Stomach (tissue), 9 donors: Measurements from ENCODE around the gene RDH14. TPM values are rescaled to one million over a fixed set of nuclear protein-coding genes. Genes with fewer than 3 reads are reported as not detected.

Experiments used
- DNase-seq, 2 donors: peaks; one replicate each; pipeline versions ENCODE4 v3.0.0 to v3.0.0-alpha.2; 2013 to 2019
- H3K27ac ChIP-seq, 5 donors: fragments of 200-600 bp in 4 of 5; sonication (generic) in 4 of 5; one replicate each; pipeline ENCODE4 v1.5.1; 2013 to 2019; ENCODE audit warnings: mild to moderate bottlenecking in 1 of 5, moderate library complexity in 1 of 5
- H3K27me3 ChIP-seq, 3 donors: fragments of 200-600 bp; sonication (generic); one replicate each; pipeline ENCODE4 v1.5.1; 2017 to 2019; ENCODE audit warnings: mixed run types in 1 of 3
- H3K36me3 ChIP-seq, 4 donors: fragments of 200-600 bp; sonication (generic); 1 replicate in 3 of 4; 2 replicates in 1 of 4; pipeline ENCODE4 v1.5.1; 2016 to 2019
- H3K4me1 ChIP-seq, 4 donors: fragments of 200-600 bp; sonication (generic); one replicate each; pipeline ENCODE4 v1.5.1; 2016 to 2019
- H3K4me3 ChIP-seq, 4 donors: fragments of 200-600 bp; sonication (generic) in 3 of 4; one replicate each; pipeline ENCODE4 v1.5.1; 2016 to 2019; ENCODE audit warnings: mild to moderate bottlenecking in 1 of 4
- H3K9me3 ChIP-seq, 4 donors: fragments of 200-600 bp; sonication (generic); one replicate each; pipeline ENCODE4 v1.5.1; 2016 to 2019
- EP300 ChIP-seq: sonication (generic); formaldehyde crosslinking; IDR thresholded peaks from one replicate; pipeline ENCODE4 v1.6.1; 2017; ENCODE audit warnings: antibody characterized with exemption
- POLR2A ChIP-seq, 4 donors: fragments of 450-650 bp; IDR thresholded peaks; one replicate each; pipeline ENCODE4 v1.6.1; 2016; ENCODE audit warnings: antibody characterized with exemption in 4 of 4, control low read depth in 2 of 4, mild to moderate bottlenecking in 1 of 4, moderate library complexity in 1 of 4
- POLR2AphosphoS5 ChIP-seq, 3 donors: sonication (generic); formaldehyde crosslinking; IDR thresholded peaks; one replicate each; pipeline ENCODE4 v1.6.1; 2016; ENCODE audit warnings: antibody characterized with exemption in 3 of 3
- WGBS, 5 donors: extraction: QIAGEN DNeasy Blood & Tissue Kit in 3 of 5; methylation state at CpG; one replicate each; pipeline versions ENCODE4 v1.1.5 to v1.1.7; 2013 to 2018; 5-methylcytosine and 5-hydroxymethylcytosine counted together
- intact Hi-C: fragments of 100-400 bp; cut with DNase I; formaldehyde crosslinking; loops from one replicate; pipeline ENCODE4 v1.15.1; 2023; ENCODE audit warnings: low total_unique reads
- polyA plus RNA-seq, 3 donors: library from polyadenylated mRNA; stranded (reverse); fragments of 200-250 nt; gene quantifications; one replicate each; pipeline ENCODE4 v1.2.3, GENCODE V29; 2013
- small RNA-seq, 4 donors: library from RNA; depleted of rRNA; stranded (forward); fragments of <200 nt; gene quantifications; one replicate each; pipeline ENCODE3, GENCODE V24; 2016
- total RNA-seq, 5 donors: library from RNA; depleted of rRNA; stranded (reverse); fragments of >200 nt; gene quantifications; one replicate each; pipeline versions ENCODE4 v1.1.0 to v1.2.3, GENCODE V29; 2014 to 2016
- TF ChIP-seq, protein P1 (sequence below), 7 experiments: fragments of 450-650 bp in 4 of 7; fragments of 200-600 bp in 3 of 7; sonication (generic) in 3 of 7; IDR thresholded peaks; one replicate each; pipeline ENCODE4 v1.5.1; 2016 to 2019; ENCODE audit warnings: antibody characterized with exemption in 7 of 7, control low read depth in 2 of 7, mild to moderate bottlenecking in 1 of 7
- donor health status: healthy with polysubstance abuse.
- donor health status: Bipolar disorder and iron deficiency.
- donor health status: healthy.

RDH14 gene
- total and polyA plus RNA-seq, 8 donors = 13.3 to 66.1 (median 34.9) TPM; not detected in 1

DNA sequence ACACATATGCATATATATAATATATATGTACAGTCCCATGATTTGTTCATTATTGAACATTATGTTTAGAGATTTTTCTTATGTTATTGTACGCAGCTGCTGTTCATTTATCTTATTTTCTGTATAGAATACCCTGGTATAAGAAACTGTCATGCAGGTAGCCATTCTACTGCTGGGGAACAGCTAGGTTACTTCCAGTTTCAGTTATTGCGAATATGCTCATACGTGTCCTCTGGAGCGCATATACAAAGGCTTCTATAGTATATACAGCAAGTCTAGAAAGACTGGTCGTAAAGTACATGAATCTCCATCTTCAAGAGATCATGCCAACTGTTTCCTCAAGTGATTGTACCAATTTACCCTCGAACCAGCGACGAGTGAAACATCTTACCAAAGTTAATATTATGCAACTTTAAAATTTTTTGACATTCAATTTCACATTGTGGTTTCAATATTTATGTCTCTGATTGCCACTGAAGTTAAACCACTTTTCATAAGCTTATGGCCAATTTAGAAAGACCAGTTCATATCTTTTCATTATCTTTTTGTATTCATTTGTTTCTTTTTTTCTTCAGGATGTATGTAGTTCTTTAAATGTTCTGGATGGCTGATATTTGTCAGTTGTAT is 53.5 kb downstream of the RDH14 start:
- no peaks in the 10 kb centered on the region for H3K4me1 ChIP-seq
- no peak overlapping the region for H3K4me3 ChIP-seq
- 84 to 89% (median 87%) methylated on average over 8 of the region's 8 CpGs for WGBS, 5 donors
- DNase-seq = no peak
- no peaks in the 10 kb centered on the region for H3K36me3 ChIP-seq
- TF ChIP-seq EP300 (no peak), POLR2A (IDR thresholded peaks at IDR 0.05) (no peak)
- TF ChIP-seq, protein P1, sequence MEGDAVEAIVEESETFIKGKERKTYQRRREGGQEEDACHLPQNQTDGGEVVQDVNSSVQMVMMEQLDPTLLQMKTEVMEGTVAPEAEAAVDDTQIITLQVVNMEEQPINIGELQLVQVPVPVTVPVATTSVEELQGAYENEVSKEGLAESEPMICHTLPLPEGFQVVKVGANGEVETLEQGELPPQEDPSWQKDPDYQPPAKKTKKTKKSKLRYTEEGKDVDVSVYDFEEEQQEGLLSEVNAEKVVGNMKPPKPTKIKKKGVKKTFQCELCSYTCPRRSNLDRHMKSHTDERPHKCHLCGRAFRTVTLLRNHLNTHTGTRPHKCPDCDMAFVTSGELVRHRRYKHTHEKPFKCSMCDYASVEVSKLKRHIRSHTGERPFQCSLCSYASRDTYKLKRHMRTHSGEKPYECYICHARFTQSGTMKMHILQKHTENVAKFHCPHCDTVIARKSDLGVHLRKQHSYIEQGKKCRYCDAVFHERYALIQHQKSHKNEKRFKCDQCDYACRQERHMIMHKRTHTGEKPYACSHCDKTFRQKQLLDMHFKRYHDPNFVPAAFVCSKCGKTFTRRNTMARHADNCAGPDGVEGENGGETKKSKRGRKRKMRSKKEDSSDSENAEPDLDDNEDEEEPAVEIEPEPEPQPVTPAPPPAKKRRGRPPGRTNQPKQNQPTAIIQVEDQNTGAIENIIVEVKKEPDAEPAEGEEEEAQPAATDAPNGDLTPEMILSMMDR (IDR thresholded peaks at IDR 0.05) = no peak
- intact Hi-C loops = no loop called here
- H3K9me3 ChIP-seq = no peaks in the 10 kb centered on the region
- no peak overlapping the region for H3K27ac ChIP-seq
- H3K27me3 ChIP-seq = peaks cover 0 to 5% (median 0%) of the 10 kb centered on the region in 3 donors

DNA sequence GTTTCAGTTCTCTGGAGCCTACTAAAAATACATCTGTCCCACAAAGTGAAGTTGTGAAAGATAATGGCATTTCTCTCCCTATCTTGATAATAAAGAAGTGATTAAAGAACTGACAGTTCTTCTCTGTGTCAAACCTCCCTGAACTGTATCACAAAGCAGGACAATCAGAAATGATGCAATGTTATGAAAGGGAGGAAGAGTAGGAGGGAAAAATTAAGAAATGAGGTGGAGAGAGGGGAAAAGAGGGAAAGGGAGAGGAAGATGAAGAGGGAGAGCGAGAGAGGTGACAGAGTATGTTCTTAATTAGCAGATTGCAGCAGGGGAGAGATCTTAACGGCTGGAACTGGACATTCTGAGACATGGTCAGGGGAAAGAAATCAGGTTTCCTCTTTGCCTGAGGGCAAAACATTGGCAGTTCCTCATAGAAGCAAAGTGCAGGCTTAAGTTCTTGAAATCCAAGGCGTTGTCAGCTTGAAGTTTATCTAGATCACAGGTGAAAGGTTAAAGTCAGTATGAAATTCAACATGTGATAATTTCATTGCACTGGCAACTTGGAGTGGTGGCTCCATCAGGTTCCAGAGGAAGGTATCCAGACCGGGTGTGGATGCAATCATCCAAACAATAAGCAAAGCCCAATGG is 54.6 kb downstream of the RDH14 start:
- Histone ChIP-seq H3K36me3 (no peaks in the 10 kb centered on the region), H3K27me3 (no peaks in the 10 kb centered on the region), H3K4me3 (no peak overlapping the region), H3K27ac (no peak overlapping the region), H3K4me1 (no peaks in the 10 kb centered on the region), H3K9me3 (no peaks in the 10 kb centered on the region)
- TF ChIP-seq EP300 = no peak
- TF ChIP-seq POLR2AphosphoS5 (IDR thresholded peaks at IDR 0.05) = no peak
- DNase-seq = no peak
- intact Hi-C loops = no loop called here
- WGBS, 5 donors = 51 to 66% (median 52%) methylated on average over 4 of the region's 4 CpGs

Small RNA genes lying within 50 kb of the gene (small RNA-seq; reads per million reads assigned to genes)
- 0 reads per million in 4 donors for gene RNU6-1215P

Other genes starting within 250 kb of the RDH14 start
- gene NT5C1B, start 28.9 kb upstream of the RDH14 start, total RNA-seq = not detected
- gene NT5C1B, start 28.9 kb upstream of the RDH14 start, polyA plus RNA-seq = not detected